Measurements from ENCODE around the gene HTR6.

Gene HTR6

GRCh38 chr1:19710825-19711611 lies 46.3 kb downstream of the HTR6 start:
- Mint-ChIP-seq H3K27ac (peak overlapping the region; percentile 62 to 91 (median 63)), H3K4me1 (peaks cover 39% of the 10 kb centered on the region), H3K9me3 (no peaks in the 10 kb centered on the region), H3K27me3 (ENCODE audit: low read depth) (peaks cover 10% of the 10 kb centered on the region), H3K4me3 (peak overlapping the region in 1 of 3 experiments; percentile 5), H3K36me3 (ENCODE audit: low read depth) (no peaks in the 10 kb centered on the region)
- no peak for TF ChIP-seq CTCF (IDR thresholded peaks at IDR 0.05; ENCODE audit: unreplicated experiment in 3 of 3)

- no peaks in the 10 kb centered on the region for H3K9me3 Mint-ChIP-seq
- TF ChIP-seq CTCF (IDR thresholded peaks at IDR 0.05; ENCODE audit: unreplicated experiment in 3 of 3), result no peak
- peaks cover 4% of the 10 kb centered on the region for H3K27me3 Mint-ChIP-seq (ENCODE audit: low read depth)
- peak overlapping the region in 1 of 3 experiments; percentile 80 for H3K27ac Mint-ChIP-seq
- H3K4me3 Mint-ChIP-seq, result no peak overlapping the region
- peaks cover 27% of the 10 kb centered on the region for H3K4me1 Mint-ChIP-seq
- no peaks in the 10 kb centered on the region for H3K36me3 Mint-ChIP-seq (ENCODE audit: low read depth)
Measured at GRCh38 chr1:19712928-19713327, 48.3 kb downstream of the HTR6 start.

DNA sequence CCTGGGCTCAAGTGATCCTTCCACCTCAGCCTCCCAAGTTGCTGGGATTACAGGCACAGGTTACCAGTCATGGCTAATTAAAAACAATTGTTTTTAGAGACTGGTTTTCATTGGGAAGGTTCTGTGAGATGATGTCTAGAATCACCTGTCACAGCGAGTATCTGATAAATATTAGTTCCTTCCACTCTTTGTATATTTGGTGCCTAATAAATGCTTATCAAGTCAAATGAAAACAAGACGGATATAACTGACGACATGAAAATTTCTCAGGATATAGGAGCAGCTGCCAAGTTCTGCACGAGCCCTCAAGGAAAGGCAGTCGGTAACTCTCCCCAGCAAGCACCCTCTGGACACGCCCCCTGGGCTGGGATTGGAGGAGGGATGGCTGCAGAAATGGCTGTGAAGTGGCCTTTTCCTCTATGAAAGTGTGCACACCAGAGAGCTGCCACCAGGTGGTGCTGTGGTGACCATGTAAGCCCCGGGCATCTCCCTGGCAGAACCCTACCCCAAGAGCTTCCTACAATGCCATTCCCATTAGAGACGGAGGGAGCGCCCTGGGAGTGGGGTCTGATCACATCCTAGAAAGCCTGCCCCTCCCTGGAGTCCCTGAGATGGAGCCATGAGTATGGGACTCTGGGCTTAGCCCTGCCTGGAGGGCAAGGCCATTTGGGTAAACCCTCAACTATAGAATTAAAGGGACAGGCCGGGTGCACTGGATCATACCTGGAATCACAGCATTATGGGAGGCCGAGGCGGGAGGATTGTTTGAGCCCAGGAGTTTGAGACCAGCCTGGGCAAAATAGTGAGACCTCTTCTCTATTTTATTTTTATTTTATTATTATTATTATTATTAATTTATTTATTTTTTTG lies 50.9 kb downstream of the HTR6 start:
- no peak overlapping the region for H3K4me3 Mint-ChIP-seq
- no peaks in the 10 kb centered on the region for H3K27me3 Mint-ChIP-seq (ENCODE audit: low read depth)
- TF ChIP-seq CTCF (IDR thresholded peaks at IDR 0.05; ENCODE audit: unreplicated experiment in 3 of 3), result peak; percentile 77 to 87 (median 83)
- H3K9me3 Mint-ChIP-seq, result no peaks in the 10 kb centered on the region
- H3K4me1 Mint-ChIP-seq, result peaks cover 9% of the 10 kb centered on the region
- H3K27ac Mint-ChIP-seq, result peak overlapping the region; percentile 12 to 89 (median 34)
- H3K36me3 Mint-ChIP-seq (ENCODE audit: low read depth), result no peaks in the 10 kb centered on the region

DNA sequence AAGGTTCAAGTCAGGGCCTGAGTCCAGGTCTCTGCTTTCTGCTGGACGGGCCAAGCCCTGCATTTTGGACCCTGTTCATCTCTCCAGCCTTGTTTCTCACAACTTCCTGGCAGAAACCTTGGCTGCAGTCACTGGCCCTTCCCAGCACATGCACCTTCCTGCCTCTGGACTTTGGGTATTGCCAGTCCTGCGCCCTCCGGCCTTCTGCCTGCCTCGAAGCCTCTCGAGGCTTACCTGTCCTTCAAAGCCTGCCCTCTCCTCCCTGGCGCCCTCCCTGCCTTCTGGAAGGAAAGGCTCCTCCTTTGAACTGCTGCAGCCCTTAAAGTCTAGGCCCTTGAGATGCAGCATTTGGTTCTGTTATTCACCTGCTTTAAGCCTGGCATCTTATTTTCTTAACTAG lies 52.8 kb downstream of the HTR6 start:
- Mint-ChIP-seq H3K4me1 (no peaks in the 10 kb centered on the region), H3K36me3 (ENCODE audit: low read depth) (no peaks in the 10 kb centered on the region), H3K4me3 (no peak overlapping the region), H3K27ac (no peak overlapping the region), H3K27me3 (ENCODE audit: low read depth) (no peaks in the 10 kb centered on the region), H3K9me3 (no peaks in the 10 kb centered on the region)
- TF ChIP-seq CTCF (IDR thresholded peaks at IDR 0.05; ENCODE audit: unreplicated experiment in 3 of 3), result no peak

GRCh38 chr1:19720174-19720573 lies 55.5 kb downstream of the HTR6 start:
- no peaks in the 10 kb centered on the region for H3K9me3 Mint-ChIP-seq
- H3K4me3 Mint-ChIP-seq, result no peak overlapping the region
- peaks cover 4% of the 10 kb centered on the region for H3K4me1 Mint-ChIP-seq
- no peak for TF ChIP-seq CTCF (IDR thresholded peaks at IDR 0.05; ENCODE audit: unreplicated experiment in 3 of 3)
- no peaks in the 10 kb centered on the region for H3K36me3 Mint-ChIP-seq (ENCODE audit: low read depth)
- H3K27me3 Mint-ChIP-seq (ENCODE audit: low read depth), result no peaks in the 10 kb centered on the region
- H3K27ac Mint-ChIP-seq, result no peak overlapping the region

Data from nephron (organoid).